HFFc6 (cell line): ENCODE results near the gene LRP1-AS. TPM values are rescaled to one million over a fixed set of nuclear protein-coding genes. Genes with fewer than 3 reads are reported as not detected.
A peak's percentile ranks its signal among the peaks of the same experiment; 100 is the strongest.

Experiments
- DNase-seq: peaks from one replicate; pipeline ENCODE4 v3.0.0-alpha.2; 2018
- H3K27ac Mint-ChIP-seq: 2 replicates; pipeline ENCODE4 v1.8.0; 2020; ENCODE audit warnings: mild to moderate bottlenecking, mixed read lengths
- H3K27me3 Mint-ChIP-seq: 2 replicates; pipeline ENCODE4 v1.8.0; 2021; ENCODE audit warnings: mild to moderate bottlenecking, moderate library complexity, mixed read lengths; ENCODE audit not compliant: insufficient read depth
- H3K36me3 Mint-ChIP-seq: 2 replicates; pipeline ENCODE4 v1.8.0; 2021; ENCODE audit warnings: low read depth, mixed read lengths
- H3K4me1 Mint-ChIP-seq: 2 replicates; pipeline ENCODE4 v1.8.0; 2020; ENCODE audit warnings: low read depth, mixed read lengths
- H3K4me3 Mint-ChIP-seq: 2 replicates; pipeline ENCODE4 v1.8.0; 2020; ENCODE audit warnings: mild to moderate bottlenecking, moderate library complexity, mixed read lengths
- H3K9me3 Mint-ChIP-seq: 2 replicates; pipeline ENCODE4 v1.8.0; 2020; ENCODE audit warnings: mild to moderate bottlenecking, mixed read lengths
- CTCF ChIP-seq: fragments of 200-600 bp; sonication (generic); IDR thresholded peaks from 2 replicates; pipeline ENCODE4 v1.5.0; 2021; ENCODE audit warnings: antibody characterized with exemption, mild to moderate bottlenecking
- total RNA-seq, 6 experiments: library from RNA; stranded (reverse); fragmentation: NEBNext Ultra II Directional; extraction: Animal tissue kit (Norgen Biotek cat#: 25700); gene quantifications; 2 replicates in 1 of 6; 3 replicates in 5 of 6; pipeline ENCODE4 v1.2.3, GENCODE V29; 2021

Gene LRP1-AS
- total RNA-seq, 6 experiments from 2014 or later, result not detected

GRCh38 chr12:57145460-57146059 is 1.9 kb downstream of the LRP1-AS start:
- no peak overlapping the region for H3K4me3 Mint-ChIP-seq
- H3K27ac Mint-ChIP-seq, result peak overlapping the region; percentile 97
- TF ChIP-seq CTCF, result no peak
- H3K4me1 Mint-ChIP-seq, result peaks cover 80% of the 10 kb centered on the region
- H3K27me3 Mint-ChIP-seq, result peaks cover 2% of the 10 kb centered on the region
- peaks cover 54% of the 10 kb centered on the region for H3K36me3 Mint-ChIP-seq
- no peak for DNase-seq
- H3K9me3 Mint-ChIP-seq, result no peaks in the 10 kb centered on the region

GRCh38 chr12:57143454-57143853 is 4.0 kb downstream of the LRP1-AS start:
- Mint-ChIP-seq H3K36me3 (peaks cover 58% of the 10 kb centered on the region), H3K4me1 (peaks cover 80% of the 10 kb centered on the region), H3K27me3 (peaks cover 2% of the 10 kb centered on the region), H3K27ac (no peak overlapping the region), H3K4me3 (no peak overlapping the region), H3K9me3 (no peaks in the 10 kb centered on the region)
- no peak for DNase-seq
- no peak for TF ChIP-seq CTCF

GRCh38 chr12:57142727-57143126 is 4.7 kb downstream of the LRP1-AS start:
- no peaks in the 10 kb centered on the region for H3K9me3 Mint-ChIP-seq
- H3K27ac Mint-ChIP-seq, result peak overlapping the region; percentile 52
- peaks cover 80% of the 10 kb centered on the region for H3K4me1 Mint-ChIP-seq
- H3K4me3 Mint-ChIP-seq, result no peak overlapping the region
- no peak for DNase-seq
- TF ChIP-seq CTCF, result no peak
- peaks cover 2% of the 10 kb centered on the region for H3K27me3 Mint-ChIP-seq
- peaks cover 56% of the 10 kb centered on the region for H3K36me3 Mint-ChIP-seq

- Mint-ChIP-seq H3K9me3 (no peaks in the 10 kb centered on the region), H3K27me3 (peaks cover 2% of the 10 kb centered on the region), H3K4me1 (peaks cover 79% of the 10 kb centered on the region), H3K27ac (peak overlapping the region; percentile 38; the same call in 1 of the 2 replicates), H3K36me3 (peaks cover 50% of the 10 kb centered on the region), H3K4me3 (no peak overlapping the region)
- TF ChIP-seq CTCF, result no peak
- DNase-seq, result no peak
These were observed 5.3 kb downstream of the LRP1-AS start for GRCh38 chr12:57142121-57142520.

GRCh38 chr12:57141249-57141648 is 6.2 kb downstream of the LRP1-AS start:
- no peak for DNase-seq
- no peak for TF ChIP-seq CTCF
- Mint-ChIP-seq H3K9me3 (no peaks in the 10 kb centered on the region), H3K27ac (0 out of 2 replicates have a peak overlapping the region, but pooled peaks have one; percentile 24), H3K36me3 (peaks cover 49% of the 10 kb centered on the region), H3K4me3 (no peak overlapping the region), H3K27me3 (peaks cover 4% of the 10 kb centered on the region; the same call in 1 of the 2 replicates), H3K4me1 (peaks cover 79% of the 10 kb centered on the region)
